NK-92 (cell line): ENCODE data around the gene KRT76.

Experiments used
- DNase-seq: peaks from one replicate; lab custom pipeline; 2025; ENCODE audit not compliant: unreplicated experiment; lab: John Stamatoyannopoulos, UW

The KRT76 gene

DNA sequence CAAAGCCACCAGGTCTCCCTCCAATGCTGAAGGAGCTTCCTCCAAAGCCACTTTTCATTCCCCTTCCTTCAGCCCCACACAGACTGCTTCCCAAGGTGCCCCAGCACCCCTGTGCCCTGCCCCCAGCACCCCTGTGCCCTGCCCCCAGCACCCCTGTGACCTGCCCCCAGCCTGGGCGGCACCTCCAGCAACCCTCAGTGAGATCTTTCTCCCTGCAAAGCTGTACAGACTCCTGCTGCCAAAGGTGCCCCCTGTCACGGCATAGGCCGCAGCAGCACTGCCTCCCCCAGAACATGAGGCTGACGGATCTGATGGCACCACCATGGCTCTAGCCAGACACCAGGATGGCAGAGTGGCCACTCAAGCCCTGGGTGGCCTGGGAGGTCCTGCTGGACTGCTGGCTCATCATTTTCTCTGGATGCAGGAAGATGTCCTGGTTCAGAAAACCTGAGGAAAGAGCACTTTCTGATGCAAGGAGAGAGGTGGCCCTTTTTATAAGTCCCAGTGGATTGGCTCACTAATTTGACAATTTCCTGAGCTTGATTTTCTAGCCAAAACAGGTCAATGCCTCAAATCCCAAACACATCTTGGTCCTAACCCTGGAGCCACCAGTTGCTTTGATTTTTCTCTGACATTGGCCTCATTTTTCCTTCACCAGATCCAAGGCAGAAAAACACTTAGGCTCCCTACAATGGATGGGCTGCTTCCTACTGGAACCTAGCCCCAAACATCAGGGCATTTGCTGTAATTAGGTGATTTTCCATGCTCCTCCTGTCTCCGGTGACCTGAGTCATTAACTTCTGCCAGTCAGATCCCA is 41.1 kb downstream of the KRT76 start:
- DNase-seq, result no peak

DNA sequence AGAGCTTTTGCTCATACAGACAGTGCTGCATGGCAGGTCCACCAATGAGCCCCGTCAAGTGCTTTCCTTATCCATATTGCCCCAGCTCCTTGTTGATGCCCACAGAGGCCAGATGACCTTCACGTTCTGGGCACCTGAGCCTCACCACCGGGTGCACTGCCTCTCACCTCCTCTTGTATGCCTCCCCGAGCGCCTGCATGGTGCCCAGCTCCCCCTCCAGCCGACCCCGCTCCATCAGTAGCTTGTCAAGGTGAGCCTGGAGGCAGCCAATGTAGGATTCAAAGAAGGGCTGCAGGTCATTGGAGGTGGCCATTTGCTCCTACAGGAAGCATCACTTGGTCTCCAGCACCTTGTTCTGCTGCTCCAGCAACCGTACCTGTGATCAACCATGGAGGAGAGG is 42.0 kb downstream of the KRT76 start:
- DNase-seq, result no peak

DNA sequence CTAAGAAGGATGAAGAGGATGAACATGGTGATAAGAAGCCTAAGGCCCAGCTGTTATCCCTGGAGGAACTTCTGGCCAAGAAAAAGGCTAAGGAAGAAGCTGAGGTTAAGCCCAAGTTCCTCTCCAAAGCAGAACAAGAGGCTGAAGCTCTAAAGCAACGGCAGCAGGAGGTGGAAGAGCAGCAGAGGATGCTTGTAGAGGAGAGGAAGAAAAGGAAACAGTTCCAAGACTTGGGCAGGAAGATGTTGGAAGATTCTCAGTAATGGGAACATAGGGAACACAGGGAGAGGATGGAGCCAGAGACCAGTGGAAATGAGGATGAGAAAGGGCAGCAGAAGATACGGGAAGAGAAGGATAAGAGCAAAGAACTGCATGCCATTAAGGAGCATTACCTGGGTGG is 46.4 kb downstream of the KRT76 start:
- DNase-seq, result no peak

DNA sequence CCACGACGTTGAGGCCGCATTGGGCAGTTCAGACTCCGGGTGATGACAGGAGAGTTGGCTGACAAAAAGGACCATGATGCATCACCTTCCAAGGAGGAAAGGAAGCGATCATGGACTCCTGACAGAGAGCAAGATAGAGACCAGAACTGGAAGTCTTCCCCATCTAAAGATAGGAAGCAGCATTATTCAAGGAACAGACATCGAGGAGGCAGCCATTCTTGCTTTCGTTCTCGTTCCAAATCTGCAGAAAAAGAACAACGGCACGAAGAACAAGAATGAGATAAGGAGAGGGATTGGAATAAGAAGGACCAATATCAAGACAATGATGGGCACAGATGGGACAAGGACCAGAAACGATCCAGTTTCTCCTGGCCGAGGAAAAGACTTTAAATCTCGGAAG is 46.8 kb downstream of the KRT76 start:
- DNase-seq, result no peak

DNA sequence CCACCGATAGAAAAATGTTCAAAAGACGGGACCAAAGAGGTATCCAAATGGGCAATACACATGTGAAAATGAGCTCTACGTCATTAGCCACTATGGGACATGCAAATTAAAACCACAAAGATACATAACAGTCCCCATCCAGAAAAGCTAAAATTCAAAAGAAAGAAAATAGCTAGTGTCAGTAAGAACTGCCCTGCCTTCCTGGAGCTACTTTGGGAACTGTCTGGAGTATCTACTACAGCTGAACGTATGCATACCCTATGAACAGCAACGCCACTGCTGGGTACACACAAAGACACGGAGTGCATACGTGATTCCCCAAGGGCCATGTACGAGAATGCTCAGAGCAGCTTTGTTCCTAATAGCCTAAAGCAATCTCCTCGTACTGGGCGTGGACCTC is 48.0 kb downstream of the KRT76 start:
- DNase-seq, result no peak

DNA sequence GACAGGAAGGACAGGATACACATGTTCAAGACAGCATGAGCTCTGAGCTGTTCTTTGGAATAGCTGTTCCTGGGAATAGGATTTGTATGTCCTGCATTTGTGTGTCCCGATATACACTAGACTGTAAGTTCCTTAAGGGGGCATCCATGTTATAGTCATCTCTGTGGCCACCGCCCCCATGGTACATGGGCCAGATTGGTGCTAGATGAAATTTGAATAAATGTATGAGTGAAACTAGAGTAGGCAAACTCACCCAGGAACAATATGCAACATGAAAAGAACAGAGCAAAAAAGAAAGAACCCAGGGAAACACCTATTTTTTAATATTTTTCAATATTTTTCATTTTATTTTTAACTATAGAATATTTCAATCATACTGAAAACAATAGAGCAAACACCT is 48.8 kb downstream of the KRT76 start:
- DNase-seq, result no peak

DNA sequence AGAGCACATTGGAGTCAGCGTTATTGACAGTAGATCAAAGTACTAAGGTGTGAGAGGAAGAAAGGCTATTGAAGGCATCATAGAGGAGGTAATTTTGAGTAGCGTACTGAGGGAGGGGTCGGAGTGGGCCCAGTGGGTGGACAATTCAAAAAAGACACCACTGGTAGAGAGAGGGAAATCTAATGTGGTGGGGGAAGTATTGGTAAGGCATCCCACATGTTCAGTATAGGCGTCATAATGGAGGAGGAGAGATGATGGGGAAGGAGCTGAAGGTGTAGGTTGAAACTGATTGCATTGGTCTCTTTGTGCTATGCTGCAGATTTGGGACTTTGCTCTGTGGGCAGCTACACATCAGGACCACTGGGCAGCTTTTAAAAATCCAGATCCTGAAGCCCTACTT is 50.1 kb downstream of the KRT76 start:
- no peak for DNase-seq

DNA sequence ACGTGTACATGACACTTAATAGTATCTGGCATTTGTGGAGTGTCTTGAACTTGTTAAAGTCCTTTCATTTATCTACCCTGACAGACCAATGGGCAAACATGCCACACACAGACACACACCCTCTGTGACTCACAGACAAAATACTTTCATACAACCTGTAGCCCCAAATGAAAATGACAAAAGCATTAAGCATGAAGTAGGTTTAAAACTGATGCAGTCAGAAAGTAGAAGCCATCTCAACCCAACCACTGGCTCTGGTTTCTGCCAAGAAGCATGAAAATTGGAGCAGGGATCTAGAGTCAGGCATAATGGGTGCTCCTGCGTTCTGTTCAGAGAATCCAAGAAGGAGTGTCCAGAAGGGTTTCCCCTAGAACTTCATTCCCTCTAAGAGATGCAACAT is 50.7 kb downstream of the KRT76 start:
- no peak for DNase-seq

DNA sequence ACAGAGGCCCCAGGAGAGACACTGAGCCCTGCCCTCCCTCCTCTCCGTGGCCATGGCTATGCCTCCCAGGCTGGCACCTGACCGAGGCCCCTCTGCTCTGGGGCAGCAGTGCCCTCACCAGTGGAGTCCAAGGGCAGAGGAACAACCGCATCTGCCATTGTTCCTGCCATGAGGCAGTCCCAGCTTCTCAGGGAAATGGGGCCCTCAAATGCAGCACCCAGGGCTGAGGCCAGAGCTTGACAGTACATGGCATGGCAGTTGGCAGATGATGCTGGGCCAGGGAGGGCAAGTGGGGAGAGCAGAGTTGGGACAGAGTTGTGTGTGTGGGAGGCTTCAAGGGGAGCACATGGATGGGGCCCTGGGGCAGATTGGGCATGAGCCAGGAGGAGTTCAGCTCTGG is 52.8 kb downstream of the KRT76 start:
- no peak for DNase-seq

DNA sequence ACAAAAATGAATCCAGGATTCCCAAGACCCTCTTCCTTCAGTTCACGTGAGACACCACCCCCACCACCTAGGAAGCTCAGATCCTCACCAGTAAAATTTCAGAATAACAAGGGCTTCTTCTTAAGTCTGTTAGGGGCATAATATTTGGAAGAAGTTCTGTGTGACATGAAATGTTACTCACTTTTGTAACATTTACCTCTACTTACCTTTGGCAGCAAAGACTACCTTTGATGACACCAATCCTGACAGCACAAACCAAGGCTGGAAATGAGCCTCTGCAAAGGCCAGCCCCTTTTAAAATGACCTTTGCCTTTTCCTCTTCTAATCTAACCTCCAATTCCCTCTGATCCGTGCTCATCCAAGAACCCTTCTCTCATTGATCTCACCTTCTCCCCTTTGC is 54.5 kb downstream of the KRT76 start:
- no peak for DNase-seq

DNA sequence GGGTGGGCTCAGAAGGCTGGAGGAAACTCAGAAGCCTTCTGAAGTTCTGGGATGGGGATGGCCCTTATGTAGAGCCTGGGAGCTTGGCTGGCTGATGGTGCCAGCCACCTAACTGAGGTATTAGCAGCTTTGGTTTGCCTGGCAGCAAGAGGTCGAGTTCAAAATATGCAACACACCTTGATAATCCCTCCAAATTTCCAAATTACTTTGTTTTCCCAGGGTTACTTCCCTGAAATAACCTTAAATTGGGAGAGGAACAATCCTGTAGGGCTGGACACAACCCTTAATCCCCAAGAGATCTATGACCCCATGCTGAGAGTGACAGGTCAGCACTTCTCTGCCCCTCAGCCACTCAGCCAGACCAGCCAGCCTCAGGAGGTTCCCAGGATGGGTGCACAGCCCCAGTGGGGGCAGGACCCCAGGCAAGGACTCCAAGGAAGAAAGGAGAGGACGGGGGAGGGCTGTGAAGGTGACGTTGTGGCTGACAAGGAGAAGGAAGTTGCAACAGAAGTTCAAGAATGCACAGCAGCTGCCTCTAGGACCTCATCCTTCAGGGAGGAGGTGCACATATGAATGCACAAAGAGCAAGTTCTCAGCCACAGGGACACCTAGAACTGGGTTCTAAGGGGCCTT is 55.2 kb downstream of the KRT76 start:
- no peak for DNase-seq

DNA sequence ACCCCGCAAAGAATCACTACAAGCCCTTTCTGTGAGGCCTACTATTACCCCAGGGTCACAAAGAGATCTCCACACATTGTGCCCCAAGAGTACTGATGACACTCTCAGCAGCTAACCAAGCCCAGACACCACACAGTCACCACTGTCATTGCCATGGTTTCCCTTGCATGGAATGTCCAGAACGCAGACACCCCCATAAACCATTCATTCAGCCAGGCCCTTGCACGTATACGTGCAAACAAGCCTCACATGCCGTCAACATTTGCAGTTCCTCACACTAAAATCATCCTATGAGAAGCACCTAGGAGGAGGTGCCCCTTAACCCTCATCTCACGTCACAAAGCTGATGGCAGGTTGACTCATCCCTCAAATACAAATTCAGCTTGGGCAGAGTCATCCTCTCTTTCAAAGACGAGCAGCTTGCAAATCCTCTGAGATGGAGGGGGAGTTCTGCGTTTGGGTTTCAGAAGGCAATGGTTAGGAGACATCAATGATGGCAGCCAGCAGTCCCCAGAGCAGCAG is 56.7 kb downstream of the KRT76 start:
- DNase-seq, result no peak
